Activated naive CD4-positive, alpha-beta T cell treated with anti-CD3 and anti-CD28 coated beads, Interleukin-2, amount 10 ng/mL, durations not matched to agents 7 days and 5 days (primary cell): ENCODE data around the gene OR56A1.

Experiments
- CTCF ChIA-PET: fragments of 350-600 bp; sonication (Branson Sonifier 250); formaldehyde crosslinking; loops from one replicate; lab custom pipeline; 2021; ENCODE audit warnings: antibody characterized with exemption; lab: Charles Lee
- DNase-seq: peaks from one replicate; pipeline ENCODE4 v3.0.0-alpha.2; 2020
- H3K27ac Mint-ChIP-seq: one replicate; pipeline ENCODE4 v1.8.0; 2021; ENCODE audit warnings: mild to moderate bottlenecking, moderate library complexity, mixed read lengths
- H3K27me3 Mint-ChIP-seq: one replicate; pipeline ENCODE4 v1.8.0; 2021; ENCODE audit warnings: mild to moderate bottlenecking, mixed read lengths
- H3K36me3 Mint-ChIP-seq: one replicate; pipeline ENCODE4 v1.8.0; 2021; ENCODE audit warnings: mixed read lengths
- H3K4me1 Mint-ChIP-seq: one replicate; pipeline ENCODE4 v1.8.0; 2021; ENCODE audit warnings: mixed read lengths
- H3K4me3 Mint-ChIP-seq: one replicate; pipeline ENCODE4 v1.8.0; 2021; ENCODE audit warnings: mild to moderate bottlenecking, moderate library complexity, mixed read lengths
- H3K9me3 Mint-ChIP-seq: one replicate; pipeline ENCODE4 v1.8.0; 2021; ENCODE audit warnings: mixed read lengths

OR56A1 gene

GRCh38 chr11:6012035-6012668 is 18.4 kb downstream of the OR56A1 start:
- Mint-ChIP-seq H3K4me3 (no peak overlapping the region), H3K27ac (no peak overlapping the region), H3K9me3 (no peaks in the 10 kb centered on the region), H3K36me3 (no peaks in the 10 kb centered on the region), H3K4me1 (no peaks in the 10 kb centered on the region), H3K27me3 (peaks cover 7% of the 10 kb centered on the region)
- CTCF ChIA-PET: no interaction called here
- DNase-seq: no peak

DNA sequence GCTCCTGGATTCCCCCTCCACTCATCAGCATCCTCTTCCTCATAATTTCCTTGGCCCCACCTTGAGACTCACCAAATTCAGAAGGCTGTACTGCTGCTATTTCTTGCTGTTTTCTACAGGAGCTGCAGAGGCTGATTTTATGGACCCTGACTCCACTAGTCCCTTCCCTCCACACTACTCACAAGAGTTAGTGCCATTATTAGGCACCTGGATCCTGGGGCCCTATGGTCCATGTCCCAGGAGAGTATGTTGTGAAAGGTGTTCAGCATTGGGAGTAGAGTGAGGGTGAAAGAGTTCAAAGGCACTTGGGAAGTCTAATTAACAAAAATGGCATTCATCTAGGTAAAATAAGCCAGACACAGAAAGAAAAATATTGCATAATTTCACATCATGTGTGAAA is 23.7 kb downstream of the OR56A1 start, which contains the start of gene OR56A4:
TSS of gene OR56A4 (minus strand) at position 101 of the 400 bp plus-strand sequence. CDS start 3,954 bp downstream, outside the sequence.
- peaks cover 4% of the 10 kb centered on the region for H3K27me3 Mint-ChIP-seq
- CTCF ChIA-PET: no interaction called here
- no peaks in the 10 kb centered on the region for H3K36me3 Mint-ChIP-seq
- H3K27ac Mint-ChIP-seq: no peak within 1 kb of the TSS
- no peak for DNase-seq
- H3K4me1 Mint-ChIP-seq: no peaks in the 10 kb centered on the region
- no peak within 1 kb of the TSS for H3K4me3 Mint-ChIP-seq
- H3K9me3 Mint-ChIP-seq: no peaks in the 10 kb centered on the region

GRCh38 chr11:6006395-6006794 is 24.2 kb downstream of the OR56A1 start:
- Mint-ChIP-seq H3K9me3 (no peaks in the 10 kb centered on the region), H3K36me3 (no peaks in the 10 kb centered on the region), H3K4me3 (no peak overlapping the region), H3K27me3 (peaks cover 4% of the 10 kb centered on the region), H3K27ac (no peak overlapping the region), H3K4me1 (no peaks in the 10 kb centered on the region)
- CTCF ChIA-PET: no interaction called here
- DNase-seq: no peak

DNA sequence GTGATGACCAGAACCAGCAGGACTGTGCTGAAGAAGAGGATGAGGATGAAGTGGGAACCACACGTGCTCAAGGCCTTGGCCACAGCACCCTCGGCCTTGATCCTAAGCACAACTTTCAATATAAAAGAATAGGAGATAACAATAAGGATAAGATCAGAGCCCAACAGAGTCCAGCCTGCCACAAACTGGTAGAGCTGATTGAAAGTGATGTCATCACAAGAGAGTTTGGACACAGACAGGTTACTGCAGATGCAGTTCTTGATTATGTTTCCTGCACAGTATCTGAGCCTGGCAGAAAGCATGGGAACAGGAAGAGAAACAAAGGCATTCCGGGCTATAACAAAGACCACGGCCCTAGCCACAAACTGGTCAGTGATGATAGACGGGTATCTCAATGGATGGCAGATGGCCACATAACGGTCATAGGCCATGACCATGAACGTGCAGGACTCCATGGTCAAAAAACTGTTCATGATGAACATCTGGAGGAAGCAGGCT is 28.3 kb downstream of the OR56A1 start:
- Mint-ChIP-seq H3K4me1 (no peaks in the 10 kb centered on the region), H3K4me3 (no peak overlapping the region), H3K27ac (no peak overlapping the region), H3K27me3 (peaks cover 4% of the 10 kb centered on the region), H3K36me3 (no peaks in the 10 kb centered on the region), H3K9me3 (no peaks in the 10 kb centered on the region)
- DNase-seq: no peak
- CTCF ChIA-PET: interaction anchor here (1.0 kb wide), 1 partner anchor 377 kb away, joined by 3 read pairs; no protein-coding TSS in a partner anchor

- Mint-ChIP-seq H3K27ac (no peak overlapping the region), H3K27me3 (peaks cover 16% of the 10 kb centered on the region), H3K4me1 (no peaks in the 10 kb centered on the region), H3K4me3 (no peak overlapping the region), H3K9me3 (no peaks in the 10 kb centered on the region), H3K36me3 (no peaks in the 10 kb centered on the region)
- DNase-seq: no peak
- CTCF ChIA-PET: interaction anchor here (1.2 kb wide), 1 partner anchor 358 kb away, joined by 4 read pairs; no protein-coding TSS in a partner anchor
Observed at GRCh38 chr11:5994791-5995190, 35.8 kb downstream of the OR56A1 start.

- H3K36me3 Mint-ChIP-seq: no peaks in the 10 kb centered on the region
Observed at GRCh38 chr11:5992604-5993251, 37.8 kb downstream of the OR56A1 start.

GRCh38 chr11:5992150-5992549 is 38.4 kb downstream of the OR56A1 start:
- H3K27me3 Mint-ChIP-seq: peaks cover 16% of the 10 kb centered on the region
- H3K27ac Mint-ChIP-seq: no peak overlapping the region
- DNase-seq: no peak
- no peaks in the 10 kb centered on the region for H3K4me1 Mint-ChIP-seq
- CTCF ChIA-PET: interaction anchor here (1.0 kb wide), 1 partner anchor 359 kb away, joined by 4 read pairs; no protein-coding TSS in a partner anchor
- H3K9me3 Mint-ChIP-seq: no peaks in the 10 kb centered on the region
- H3K36me3 Mint-ChIP-seq: no peaks in the 10 kb centered on the region
- no peak overlapping the region for H3K4me3 Mint-ChIP-seq

More at GRCh38 chr11:5992604-5993251, 37.8 kb downstream of the OR56A1 start:
- Mint-ChIP-seq H3K27ac (no peak overlapping the region), H3K4me1 (no peaks in the 10 kb centered on the region), H3K4me3 (no peak overlapping the region), H3K9me3 (no peaks in the 10 kb centered on the region), H3K27me3 (peaks cover 16% of the 10 kb centered on the region)
- CTCF ChIA-PET: interaction anchor here (1.0 kb wide), 1 partner anchor 358 kb away, joined by 4 read pairs; no protein-coding TSS in a partner anchor
- DNase-seq: no peak

DNA sequence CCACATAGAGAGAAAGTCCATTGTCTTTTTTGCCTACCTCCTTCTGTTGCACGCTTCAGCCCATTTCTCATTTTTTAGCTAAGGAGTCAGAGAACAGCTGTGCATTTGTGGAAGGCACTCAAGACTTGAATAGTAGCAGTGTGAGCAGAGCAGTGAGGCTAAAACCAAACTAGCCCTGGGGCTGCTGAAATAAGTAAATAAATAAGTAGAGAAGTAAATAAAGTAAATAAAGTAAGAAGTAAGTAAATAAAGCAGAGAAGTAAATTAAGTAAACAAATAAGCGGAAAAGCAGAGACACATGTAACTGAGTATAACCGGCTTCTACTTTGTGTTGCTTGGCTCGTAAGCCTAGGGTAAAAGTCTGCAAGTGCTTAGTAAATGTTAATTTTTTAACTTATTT is 41.4 kb downstream of the OR56A1 start:
- Mint-ChIP-seq H3K4me1 (no peaks in the 10 kb centered on the region), H3K9me3 (no peaks in the 10 kb centered on the region), H3K4me3 (no peak overlapping the region), H3K36me3 (no peaks in the 10 kb centered on the region), H3K27me3 (peaks cover 7% of the 10 kb centered on the region), H3K27ac (no peak overlapping the region)
- CTCF ChIA-PET: no interaction called here
- DNase-seq: no peak

GRCh38 chr11:5986885-5987284 is 43.7 kb downstream of the OR56A1 start, which contains the start of gene OR52L1:
OR52L1 (minus strand) TSS chr11:5986985; CDS start chr11:5986930, 55 bp downstream.
- H3K27me3 Mint-ChIP-seq: peaks cover 3% of the 10 kb centered on the region
- no peaks in the 10 kb centered on the region for H3K4me1 Mint-ChIP-seq
- no peak within 1 kb of the TSS for H3K4me3 Mint-ChIP-seq
- CTCF ChIA-PET: no interaction called here
- H3K36me3 Mint-ChIP-seq: no peaks in the 10 kb centered on the region
- no peaks in the 10 kb centered on the region for H3K9me3 Mint-ChIP-seq
- no peak for DNase-seq
- no peak within 1 kb of the TSS for H3K27ac Mint-ChIP-seq

DNA sequence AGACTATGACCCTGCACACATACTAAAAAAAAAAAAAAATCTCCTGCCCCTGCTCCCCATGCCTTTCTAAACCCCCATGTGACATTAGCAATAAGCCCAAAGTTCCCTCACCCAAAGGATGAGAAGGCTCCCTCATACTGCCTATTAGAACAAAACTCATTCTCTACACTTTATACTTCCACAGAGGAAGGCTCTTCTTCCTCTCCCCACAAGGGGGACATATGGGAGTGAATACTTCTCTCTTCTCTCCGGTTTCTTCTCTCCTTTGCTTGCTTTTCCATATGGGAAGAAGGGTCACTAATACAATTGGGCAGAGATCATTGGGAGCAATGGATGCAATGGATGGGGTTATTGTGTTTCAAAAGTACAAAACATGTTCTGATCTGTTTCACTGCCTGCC is 47.1 kb downstream of the OR56A1 start:
- peaks cover 3% of the 10 kb centered on the region for H3K27me3 Mint-ChIP-seq
- no peak for DNase-seq
- no peaks in the 10 kb centered on the region for H3K36me3 Mint-ChIP-seq
- H3K27ac Mint-ChIP-seq: no peak overlapping the region
- no peak overlapping the region for H3K4me3 Mint-ChIP-seq
- CTCF ChIA-PET: no interaction called here
- H3K4me1 Mint-ChIP-seq: no peaks in the 10 kb centered on the region
- no peaks in the 10 kb centered on the region for H3K9me3 Mint-ChIP-seq

DNA sequence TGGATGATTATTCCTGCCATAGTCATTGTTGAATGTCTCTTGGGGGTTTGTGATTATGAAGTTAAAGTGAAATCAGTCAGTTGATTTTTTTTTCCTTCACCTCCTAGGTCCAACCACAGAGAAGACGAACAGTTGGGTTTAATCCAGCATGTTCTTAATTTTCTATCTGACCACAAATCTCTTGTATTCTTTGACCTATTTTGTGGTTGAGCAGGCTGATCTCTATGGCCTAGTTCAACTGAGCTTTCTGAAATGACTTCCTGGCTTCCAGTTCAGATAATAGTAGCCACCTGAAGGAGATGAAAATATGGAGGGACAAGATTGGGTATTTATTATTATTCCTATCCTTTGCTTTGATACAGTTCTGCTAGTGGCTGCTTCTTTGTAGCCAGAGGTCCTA is 57.0 kb downstream of the OR56A1 start:
- no peak overlapping the region for H3K4me3 Mint-ChIP-seq
- H3K27me3 Mint-ChIP-seq: peaks cover 6% of the 10 kb centered on the region
- CTCF ChIA-PET: no interaction called here
- no peak overlapping the region for H3K27ac Mint-ChIP-seq
- H3K9me3 Mint-ChIP-seq: no peaks in the 10 kb centered on the region
- DNase-seq: no peak
- H3K36me3 Mint-ChIP-seq: no peaks in the 10 kb centered on the region
- H3K4me1 Mint-ChIP-seq: no peaks in the 10 kb centered on the region
